Right lobe of liver (tissue), 4 donors: ENCODE results near the gene NDUFA3.

ENCODE experiments used
- CTCF ChIP-seq, 4 donors: fragments of 200-600 bp in 3 of 4; fragments of 450-650 bp in 1 of 4; IDR thresholded peaks; one replicate each; pipeline versions ENCODE4 v1.5.1 to v1.8.0; 2016 to 2022; ENCODE audit warnings: antibody characterized with exemption in 4 of 4, mild to moderate bottlenecking in 2 of 4
- POLR2A ChIP-seq: fragments of 450-650 bp; IDR thresholded peaks from one replicate; pipeline ENCODE4 v1.6.1; 2017; ENCODE audit warnings: antibody characterized with exemption, mild to moderate bottlenecking
- donor health status: DM: no; HTN: no; CAD: no.
- donor health status: DM: no; HTN: no; CAD: no.
- donor health status: DM: no; HTN: yes; CAD: no.

GRCh38 chr19:54152878-54153524, 50.3 kb downstream of the NDUFA3 start:
- TF ChIP-seq CTCF (IDR thresholded peaks at IDR 0.05) (no peak), POLR2A (no peak)
